ENCODE results near the gene ISOC2. TPM values are rescaled to one million over a fixed set of nuclear protein-coding genes. Genes with fewer than 3 reads are reported as not detected.
A peak's percentile ranks its signal among the peaks of the same experiment; 100 is the strongest.

ISOC2 gene
- total and polyA plus RNA-seq, 9 of the 15 experiments (the other 6 are each of a cell fraction or from before 2014, with no cell fraction given) = 1.2 to 229 (median 58.3) TPM

- H3K4me3 ChIP-seq = no peak overlapping the region
- no peaks in the 10 kb centered on the region for H3K9me1 ChIP-seq (ENCODE audit: control insufficient read depth, insufficient read depth, low read length)
- ATAC-seq (peak; percentile 96), FAIRE-seq (peak; percentile 93), DNase-seq (ENCODE audit: extremely low read depth in 1 of 4, low spot score in 3 of 4) (peak; percentile 59 to 80 (median 70))
- in situ Hi-C loops (cut with MboI) (no loop called here), intact Hi-C loops (cut with micrococcal nuclease) (loop anchor here (10.0 kb wide), 1 partner anchor 333 kb away; no protein-coding TSS in a partner anchor)
- H3K79me2 ChIP-seq (ENCODE audit: control insufficient read depth, insufficient read depth, low read length) = no peaks in the 10 kb centered on the region
- no peaks in the 10 kb centered on the region for H3K36me3 ChIP-seq (ENCODE audit: control insufficient read depth, insufficient read depth, low read length)
- H3K4me1 ChIP-seq (replicated peaks in 1 of 2; ENCODE audit: control insufficient read depth in 2 of 2, insufficient read depth in 2 of 2, low read length in 2 of 2) = peaks cover 4 to 10% of the 10 kb centered on the region in 2 experiments; a peak in 3 of 5 replicates
- H3K9ac ChIP-seq (ENCODE audit: insufficient read depth in 1 of 2, low read depth in 2 of 2, low read length in 2 of 2) = no peak overlapping the region
- H4K20me1 ChIP-seq (replicated peaks; ENCODE audit: control insufficient read depth, insufficient read depth, low read length) = no peaks in the 10 kb centered on the region
- POLR2A ChIA-PET = interaction anchor here (0.6 to 2.5 kb wide), 4 partner anchors 11 to 330 kb away, joined by 3 to 14 read pairs (median 8); partner anchors contain the start of gene UBE2S
- peak overlapping the region; percentile 50; the same call in 1 of the 2 replicates for H2AFZ ChIP-seq (ENCODE audit: low read depth, low read length)
- no peaks in the 10 kb centered on the region for H3K27me3 ChIP-seq (ENCODE audit: control insufficient read depth in 2 of 2, insufficient read depth in 2 of 2, low read length in 2 of 2)
- CTCF ChIA-PET (ENCODE audit: low intra/inter-chr PET ratio) = interaction anchor here (0.6 to 2.2 kb wide), 3 partner anchors 206 to 276 kb away, joined by 4 to 5 read pairs (median 4); no protein-coding TSS in a partner anchor
- H3K27ac ChIP-seq (ENCODE audit: extremely low read depth, low read depth, low read length) = no peak overlapping the region; the same call in 2 of the 3 replicates
- 0 out of 2 replicates have a peak, but pooled peaks cover 3% of the 10 kb centered on the region for H3K9me3 ChIP-seq (replicated peaks; ENCODE audit: control insufficient read depth, insufficient read depth, low read depth, low read length)
- no TSS peak for BruUV-seq (replicated peaks)
- WGBS (ENCODE audit: insufficient coverage, low coverage, missing lambda C conversion rate) = 11% methylated on average over 7 of the region's 7 CpGs
- no peak overlapping the region for H3K4me2 ChIP-seq (ENCODE audit: insufficient read depth, low read length)
- TF ChIP-seq STAG1 (CRISPR knock-in tag; IDR thresholded peaks at IDR 0.05; ENCODE audit: borderline replicate concordance) (peak; percentile 77; the same call in 1 of the 2 replicates), PRMT5 (CRISPR knock-in tag; IDR thresholded peaks at IDR 0.05) (no peak), LCOR (CRISPR knock-in tag; IDR thresholded peaks at IDR 0.05) (0 out of 2 replicates have a peak, but pooled peaks have one; percentile 36), ZNF23 (CRISPR knock-in tag; IDR thresholded peaks at IDR 0.05) (no peak), GATAD2A (IDR thresholded peaks at IDR 0.05) (no peak), ZNF324 (CRISPR knock-in tag; IDR thresholded peaks at IDR 0.05) (no peak), DEAF1 (CRISPR knock-in tag; IDR thresholded peaks at IDR 0.05) (peak; percentile 71), SP2 (IDR thresholded peaks at IDR 0.05; ENCODE audit: extremely low read depth, low read depth, low read length, poor library complexity, severe bottlenecking) (no peak), SMARCC2 (IDR thresholded peaks at IDR 0.05; ENCODE audit: low read depth) (no peak), MTF1 (CRISPR knock-in tag; IDR thresholded peaks at IDR 0.05; ENCODE audit: borderline replicate concordance) (no peak), HNRNPLL (IDR thresholded peaks at IDR 0.05; ENCODE audit: low read depth, low read length, poor library complexity, severe bottlenecking) (no peak), CTCF (IDR thresholded peaks at IDR 0.05 in 2 of 3, conservative IDR thresholded peaks at IDR 0.05 in 1 of 3; ENCODE audit: insufficient read depth in 2 of 3, low read depth in 1 of 3, low read length in 3 of 3) (peak; percentile 76 to 92 (median 82)), SMC3 (conservative IDR thresholded peaks at IDR 0.05; ENCODE audit: insufficient read depth, low read depth, low read length) (peak; percentile 88), SOX6 (IDR thresholded peaks at IDR 0.05) (0 out of 2 replicates have a peak, but pooled peaks have one; percentile 19), KLF16 (IDR thresholded peaks at IDR 0.05) (peak; percentile 39; the same call in 1 of the 2 replicates)
- TF ChIP-seq, protein P1, sequence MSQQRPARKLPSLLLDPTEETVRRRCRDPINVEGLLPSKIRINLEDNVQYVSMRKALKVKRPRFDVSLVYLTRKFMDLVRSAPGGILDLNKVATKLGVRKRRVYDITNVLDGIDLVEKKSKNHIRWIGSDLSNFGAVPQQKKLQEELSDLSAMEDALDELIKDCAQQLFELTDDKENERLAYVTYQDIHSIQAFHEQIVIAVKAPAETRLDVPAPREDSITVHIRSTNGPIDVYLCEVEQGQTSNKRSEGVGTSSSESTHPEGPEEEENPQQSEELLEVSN (IDR thresholded peaks at IDR 0.05; ENCODE audit: borderline replicate concordance in 1 of 2, extremely low read depth in 1 of 2, insufficient read depth in 1 of 2, insufficient read length in 1 of 2, low read depth in 1 of 2, low read length in 1 of 2, poor library complexity in 1 of 2, severe bottlenecking in 1 of 2) = peak in 1 of 2 experiments; percentile 71
- TF ChIP-seq, protein P2, sequence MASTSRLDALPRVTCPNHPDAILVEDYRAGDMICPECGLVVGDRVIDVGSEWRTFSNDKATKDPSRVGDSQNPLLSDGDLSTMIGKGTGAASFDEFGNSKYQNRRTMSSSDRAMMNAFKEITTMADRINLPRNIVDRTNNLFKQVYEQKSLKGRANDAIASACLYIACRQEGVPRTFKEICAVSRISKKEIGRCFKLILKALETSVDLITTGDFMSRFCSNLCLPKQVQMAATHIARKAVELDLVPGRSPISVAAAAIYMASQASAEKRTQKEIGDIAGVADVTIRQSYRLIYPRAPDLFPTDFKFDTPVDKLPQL (IDR thresholded peaks at IDR 0.05; ENCODE audit: extremely low read depth, insufficient read length) = no peak
Measured at GRCh38 chr19:55418185-55418584, 43.3 kb downstream of the ISOC2 start.
